ENCODE results near the gene CALCB. TPM values are rescaled to one million over a fixed set of nuclear protein-coding genes. Genes with fewer than 3 reads are reported as not detected.

CALCB gene
- total and polyA plus RNA-seq, 2 donors (not counting 1 experiment from before 2014, with no cell fraction given) = 1.3 TPM; not detected in 1

DNA sequence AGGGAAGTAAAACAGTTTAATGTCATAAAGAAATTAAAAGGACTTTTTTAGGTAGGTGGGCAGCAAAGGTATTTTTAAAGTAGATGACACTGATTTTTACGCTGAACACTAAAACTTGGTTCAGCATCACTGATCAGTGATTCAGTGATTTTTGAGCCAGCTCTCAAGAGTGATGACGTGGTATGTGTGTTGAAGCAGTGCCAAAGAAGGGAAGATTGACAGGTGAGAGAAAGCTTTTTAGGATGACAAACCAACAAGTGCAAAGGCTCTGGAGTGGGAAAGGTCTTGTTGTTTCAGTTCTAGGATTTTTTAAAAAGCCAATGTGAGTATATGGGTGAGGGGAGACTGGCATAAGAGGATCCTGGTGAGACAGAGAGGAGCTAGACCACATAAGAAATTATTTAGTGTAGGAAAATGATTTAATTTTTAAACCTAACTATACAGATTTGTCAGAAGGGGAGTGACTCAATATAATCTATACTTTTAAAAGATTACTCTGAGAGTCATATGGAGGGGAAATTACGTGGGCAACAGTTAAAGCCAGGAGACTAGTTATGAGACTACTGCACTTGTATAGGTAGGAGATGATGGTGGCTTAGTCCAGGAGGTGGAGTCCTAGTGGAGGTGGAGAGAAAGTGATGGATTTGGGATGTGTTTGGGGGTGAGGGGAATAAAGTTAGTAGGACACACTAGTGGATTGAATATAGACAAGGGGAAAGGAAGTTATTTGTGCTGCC lies 17.6 kb upstream of the CALCB start:
- Histone ChIP-seq H3K4me3 (ENCODE audit: control extremely low read depth in 1 of 5, extremely low read depth in 1 of 5, insufficient read depth in 1 of 5, low read depth in 2 of 5, low read length in 4 of 5) (no peak overlapping the region), H3K4me2 (replicated peaks; ENCODE audit: low read depth, low read length, poor library complexity, severe bottlenecking) (no peak overlapping the region), H3K79me2 (ENCODE audit: control insufficient read depth, insufficient read depth, low read length) (no peaks in the 10 kb centered on the region), H4K20me1 (ENCODE audit: control insufficient read depth, insufficient read depth, low read length, poor library complexity, severe bottlenecking) (no peaks in the 10 kb centered on the region), H2AFZ (ENCODE audit: insufficient read depth, low read depth, low read length, poor library complexity, severe bottlenecking) (no peak overlapping the region), H3K36me3 (replicated peaks in 1 of 2; ENCODE audit: control extremely low read depth in 1 of 2, control insufficient read depth in 1 of 2, extremely low read depth in 1 of 2, insufficient read depth in 2 of 2, low read length in 1 of 2) (no peaks in the 10 kb centered on the region), H3K27ac (ENCODE audit: low read length in 2 of 2) (no peak overlapping the region), H3K4me1 (ENCODE audit: control insufficient read depth in 2 of 2, insufficient read depth in 2 of 2, low read length in 2 of 2) (no peaks in the 10 kb centered on the region), H3K9ac (ENCODE audit: low read length) (no peak overlapping the region), H3K9me3 (ENCODE audit: control extremely low read depth in 1 of 3, control insufficient read depth in 2 of 3, insufficient read depth in 1 of 3, low read length in 2 of 3) (no peaks in the 10 kb centered on the region), H3K27me3 (replicated peaks in 1 of 4; ENCODE audit: control extremely low read depth in 1 of 4, control insufficient read depth in 3 of 4, insufficient read depth in 4 of 4, low read length in 3 of 4) (peaks cover 0 to 12% (median 3%) of the 10 kb centered on the region in 4 experiments)
- ATAC-seq (ENCODE audit: low read depth) (no peak), DNase-seq (no peak)
- ChIA-PET POLR2A (no interaction called here), CTCF (no interaction called here)
- no peaks in the 10 kb centered on the region for H3K4me1 Mint-ChIP-seq
- peaks cover 49% of the 10 kb centered on the region for H3K27me3 Mint-ChIP-seq
- TF ChIP-seq EZH2 (IDR thresholded peaks at IDR 0.05; ENCODE audit: borderline replicate concordance, insufficient read depth, low read depth, low read length, poor library complexity, severe bottlenecking) = no peak
- TF ChIP-seq, protein P1, sequence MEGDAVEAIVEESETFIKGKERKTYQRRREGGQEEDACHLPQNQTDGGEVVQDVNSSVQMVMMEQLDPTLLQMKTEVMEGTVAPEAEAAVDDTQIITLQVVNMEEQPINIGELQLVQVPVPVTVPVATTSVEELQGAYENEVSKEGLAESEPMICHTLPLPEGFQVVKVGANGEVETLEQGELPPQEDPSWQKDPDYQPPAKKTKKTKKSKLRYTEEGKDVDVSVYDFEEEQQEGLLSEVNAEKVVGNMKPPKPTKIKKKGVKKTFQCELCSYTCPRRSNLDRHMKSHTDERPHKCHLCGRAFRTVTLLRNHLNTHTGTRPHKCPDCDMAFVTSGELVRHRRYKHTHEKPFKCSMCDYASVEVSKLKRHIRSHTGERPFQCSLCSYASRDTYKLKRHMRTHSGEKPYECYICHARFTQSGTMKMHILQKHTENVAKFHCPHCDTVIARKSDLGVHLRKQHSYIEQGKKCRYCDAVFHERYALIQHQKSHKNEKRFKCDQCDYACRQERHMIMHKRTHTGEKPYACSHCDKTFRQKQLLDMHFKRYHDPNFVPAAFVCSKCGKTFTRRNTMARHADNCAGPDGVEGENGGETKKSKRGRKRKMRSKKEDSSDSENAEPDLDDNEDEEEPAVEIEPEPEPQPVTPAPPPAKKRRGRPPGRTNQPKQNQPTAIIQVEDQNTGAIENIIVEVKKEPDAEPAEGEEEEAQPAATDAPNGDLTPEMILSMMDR (IDR thresholded peaks at IDR 0.05) = no peak
- no peak overlapping the region for H3K27ac Mint-ChIP-seq
- intact Hi-C loops (cut with micrococcal nuclease) = no loop called here
- WGBS (ENCODE audit: insufficient coverage) = 71% methylated on average over 3 of the region's 3 CpGs
- H3K9me3 Mint-ChIP-seq (ENCODE audit: insufficient read depth) = no peaks in the 10 kb centered on the region
- H3K4me3 Mint-ChIP-seq = no peak overlapping the region

DNA sequence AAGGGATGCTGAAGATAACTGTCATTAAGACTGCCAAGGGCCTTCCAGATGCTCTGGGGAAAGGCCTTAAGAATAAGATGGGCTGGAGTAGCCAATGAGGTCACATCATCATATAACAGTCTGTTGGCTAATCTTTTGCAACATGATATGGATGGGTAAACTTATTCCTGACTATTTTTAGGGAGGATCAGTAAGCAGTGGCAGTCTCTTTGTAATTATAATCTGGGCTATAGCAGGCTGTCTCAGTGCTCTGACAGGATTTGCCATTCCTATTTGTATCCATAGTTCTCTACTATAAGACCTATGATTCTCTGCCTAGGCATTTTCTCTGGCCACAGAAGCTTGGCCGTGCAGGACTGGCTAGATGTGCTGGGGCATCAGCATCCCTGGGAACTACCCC lies 16.1 kb upstream of the CALCB start:
- H3K4me1 Mint-ChIP-seq = no peaks in the 10 kb centered on the region
- intact Hi-C loops (cut with micrococcal nuclease) = no loop called here
- DNase-seq (no peak), ATAC-seq (ENCODE audit: low read depth) (no peak)
- H3K27ac ChIP-seq (ENCODE audit: low read length in 2 of 2) = no peak overlapping the region
- ChIA-PET POLR2A (no interaction called here), CTCF (interaction anchor here (0.8 kb wide), 1 partner anchor 18 kb away, joined by 3 read pairs; no protein-coding TSS in a partner anchor)
- H4K20me1 ChIP-seq (ENCODE audit: control insufficient read depth, insufficient read depth, low read length, poor library complexity, severe bottlenecking) = no peaks in the 10 kb centered on the region
- no peak overlapping the region for H3K4me3 Mint-ChIP-seq
- no peaks in the 10 kb centered on the region for H3K4me1 ChIP-seq (ENCODE audit: control insufficient read depth in 2 of 2, insufficient read depth in 2 of 2, low read length in 2 of 2)
- no peaks in the 10 kb centered on the region for H3K9me3 ChIP-seq (ENCODE audit: control extremely low read depth in 1 of 3, control insufficient read depth in 2 of 3, insufficient read depth in 1 of 3, low read length in 2 of 3)
- no peak overlapping the region for H2AFZ ChIP-seq (ENCODE audit: insufficient read depth, low read depth, low read length, poor library complexity, severe bottlenecking)
- no peak overlapping the region for H3K27ac Mint-ChIP-seq
- H3K9me3 Mint-ChIP-seq (ENCODE audit: insufficient read depth) = no peaks in the 10 kb centered on the region
- peaks cover 0 to 12% (median 3%) of the 10 kb centered on the region in 4 experiments for H3K27me3 ChIP-seq (replicated peaks in 1 of 4; ENCODE audit: control extremely low read depth in 1 of 4, control insufficient read depth in 3 of 4, insufficient read depth in 4 of 4, low read length in 3 of 4)
- no peak overlapping the region for H3K9ac ChIP-seq (ENCODE audit: low read length)
- peaks cover 44% of the 10 kb centered on the region for H3K27me3 Mint-ChIP-seq
- no CpG with 5 or more reads among the region's 1 CpG for WGBS (ENCODE audit: insufficient coverage)
- no peaks in the 10 kb centered on the region for H3K79me2 ChIP-seq (ENCODE audit: control insufficient read depth, insufficient read depth, low read length)
- no peak overlapping the region for H3K4me2 ChIP-seq (replicated peaks; ENCODE audit: low read depth, low read length, poor library complexity, severe bottlenecking)
- no peak overlapping the region for H3K4me3 ChIP-seq (ENCODE audit: control extremely low read depth in 1 of 5, extremely low read depth in 1 of 5, insufficient read depth in 1 of 5, low read depth in 2 of 5, low read length in 4 of 5)
- no peaks in the 10 kb centered on the region for H3K36me3 ChIP-seq (replicated peaks in 1 of 2; ENCODE audit: control extremely low read depth in 1 of 2, control insufficient read depth in 1 of 2, extremely low read depth in 1 of 2, insufficient read depth in 2 of 2, low read length in 1 of 2)
- no peak for TF ChIP-seq EZH2 (IDR thresholded peaks at IDR 0.05; ENCODE audit: borderline replicate concordance, insufficient read depth, low read depth, low read length, poor library complexity, severe bottlenecking)
- TF ChIP-seq, protein P1 (IDR thresholded peaks at IDR 0.05) = no peak

Data from B cell (primary cell).